HT1080 (cell line): Measurements from ENCODE around the gene IHH. TPM values are rescaled to one million over a fixed set of nuclear protein-coding genes. Genes with fewer than 3 reads are reported as not detected.

ENCODE experiments used
- DNase-seq: peaks from one replicate; pipeline ENCODE4 v3.0.0-alpha.2; 2015; ENCODE audit warnings: low read depth
- polyA plus RNA-seq, 2 experiments: library from polyadenylated mRNA; depleted of rRNA; stranded (reverse); fragments of >200 nt; gene quantifications; 2 replicates each; pipeline ENCODE4 v1.2.3, GENCODE V29; 2015
- total RNA-seq: library from RNA; depleted of rRNA; stranded (reverse); fragments of >200 nt; shearing (Covaris generic); gene quantifications from 2 replicates; pipeline ENCODE4 v1.2.3, GENCODE V29; 2014; rRNA removed

Gene IHH
- not detected in 2 replicates for total RNA-seq
- not detected in 2 replicates for polyA plus RNA-seq (2015; cell fraction: cytosol; rRNA removed)
- polyA plus RNA-seq (2015; cell fraction: nucleus; rRNA removed): not detected in 2 replicates

- DNase-seq: no peak
Measured at GRCh38 chr2:219060821-219061791, at the start of gene IHH. IHH (minus strand) TSS chr2:219060921; CDS start chr2:219060467, 454 bp downstream.

GRCh38 chr2:219109471-219109870, 48.8 kb upstream of the IHH start:
- DNase-seq: no peak

- no peak for DNase-seq
Measured at GRCh38 chr2:219107758-219108157, 47.0 kb upstream of the IHH start.

GRCh38 chr2:219106251-219106650, 45.5 kb upstream of the IHH start:
- DNase-seq: no peak

GRCh38 chr2:219104107-219105035, 43.6 kb upstream of the IHH start:
- peak; percentile 29 for DNase-seq

GRCh38 chr2:219099329-219099728, 38.6 kb upstream of the IHH start:
- peak; percentile 47 for DNase-seq

- no peak for DNase-seq
Measured at GRCh38 chr2:219095406-219095935, 34.8 kb upstream of the IHH start.

- no peak for DNase-seq
Measured at GRCh38 chr2:219094171-219094570, 33.5 kb upstream of the IHH start.

GRCh38 chr2:219090436-219091299, 29.9 kb upstream of the IHH start:
- DNase-seq: no peak

- no peak for DNase-seq
Measured at GRCh38 chr2:219089330-219089729, 28.6 kb upstream of the IHH start.

GRCh38 chr2:219087848-219088247, 27.1 kb upstream of the IHH start:
- DNase-seq: no peak

- no peak for DNase-seq
Measured at GRCh38 chr2:219087361-219087760, 26.6 kb upstream of the IHH start.

- no peak for DNase-seq
Measured at GRCh38 chr2:219086196-219086595, 25.5 kb upstream of the IHH start.

- DNase-seq: no peak
Measured at GRCh38 chr2:219084791-219085190, 24.1 kb upstream of the IHH start.

- DNase-seq: no peak
Measured at GRCh38 chr2:219082332-219082958, 21.7 kb upstream of the IHH start.

GRCh38 chr2:219081701-219082331, 21.1 kb upstream of the IHH start:
- no peak for DNase-seq

GRCh38 chr2:219081096-219081495, 20.4 kb upstream of the IHH start:
- DNase-seq: no peak

GRCh38 chr2:219079417-219079816, 18.7 kb upstream of the IHH start:
- DNase-seq: peak; percentile 50

GRCh38 chr2:219078951-219079350, 18.2 kb upstream of the IHH start:
- no peak for DNase-seq
